GM12874 (cell line): Measurements from ENCODE around the gene TMEM271.

ENCODE experiments used
- TF ChIP-seq, protein P1 (sequence below): IDR thresholded peaks from 2 replicates; pipeline ENCODE4 v1.5.1; 2011; ENCODE audit warnings: low read depth, mild to moderate bottlenecking, control low read depth, low read length, moderate library complexity; ENCODE audit not compliant: insufficient read depth

Gene TMEM271

DNA sequence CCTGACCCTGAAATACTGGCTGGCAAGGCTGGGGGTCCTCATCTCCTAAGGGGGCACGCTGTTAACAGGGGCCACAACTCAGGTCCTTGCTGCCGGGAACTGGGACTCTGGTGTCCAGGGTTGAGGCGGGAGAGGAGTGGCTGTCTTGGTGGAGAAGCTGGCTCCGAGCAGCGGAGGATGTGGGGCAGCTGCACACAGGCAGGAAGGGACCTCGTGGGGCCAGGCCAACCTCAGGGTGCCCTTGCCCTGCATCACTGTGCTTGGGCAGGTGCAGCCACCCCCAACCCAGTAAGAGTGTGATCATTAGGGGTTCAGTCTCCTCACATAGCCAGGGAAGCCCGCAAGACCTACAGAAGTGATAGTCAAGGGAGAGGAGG is 36.6 kb upstream of the TMEM271 start:
- TF ChIP-seq, protein P1, sequence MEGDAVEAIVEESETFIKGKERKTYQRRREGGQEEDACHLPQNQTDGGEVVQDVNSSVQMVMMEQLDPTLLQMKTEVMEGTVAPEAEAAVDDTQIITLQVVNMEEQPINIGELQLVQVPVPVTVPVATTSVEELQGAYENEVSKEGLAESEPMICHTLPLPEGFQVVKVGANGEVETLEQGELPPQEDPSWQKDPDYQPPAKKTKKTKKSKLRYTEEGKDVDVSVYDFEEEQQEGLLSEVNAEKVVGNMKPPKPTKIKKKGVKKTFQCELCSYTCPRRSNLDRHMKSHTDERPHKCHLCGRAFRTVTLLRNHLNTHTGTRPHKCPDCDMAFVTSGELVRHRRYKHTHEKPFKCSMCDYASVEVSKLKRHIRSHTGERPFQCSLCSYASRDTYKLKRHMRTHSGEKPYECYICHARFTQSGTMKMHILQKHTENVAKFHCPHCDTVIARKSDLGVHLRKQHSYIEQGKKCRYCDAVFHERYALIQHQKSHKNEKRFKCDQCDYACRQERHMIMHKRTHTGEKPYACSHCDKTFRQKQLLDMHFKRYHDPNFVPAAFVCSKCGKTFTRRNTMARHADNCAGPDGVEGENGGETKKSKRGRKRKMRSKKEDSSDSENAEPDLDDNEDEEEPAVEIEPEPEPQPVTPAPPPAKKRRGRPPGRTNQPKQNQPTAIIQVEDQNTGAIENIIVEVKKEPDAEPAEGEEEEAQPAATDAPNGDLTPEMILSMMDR, result no peak

DNA sequence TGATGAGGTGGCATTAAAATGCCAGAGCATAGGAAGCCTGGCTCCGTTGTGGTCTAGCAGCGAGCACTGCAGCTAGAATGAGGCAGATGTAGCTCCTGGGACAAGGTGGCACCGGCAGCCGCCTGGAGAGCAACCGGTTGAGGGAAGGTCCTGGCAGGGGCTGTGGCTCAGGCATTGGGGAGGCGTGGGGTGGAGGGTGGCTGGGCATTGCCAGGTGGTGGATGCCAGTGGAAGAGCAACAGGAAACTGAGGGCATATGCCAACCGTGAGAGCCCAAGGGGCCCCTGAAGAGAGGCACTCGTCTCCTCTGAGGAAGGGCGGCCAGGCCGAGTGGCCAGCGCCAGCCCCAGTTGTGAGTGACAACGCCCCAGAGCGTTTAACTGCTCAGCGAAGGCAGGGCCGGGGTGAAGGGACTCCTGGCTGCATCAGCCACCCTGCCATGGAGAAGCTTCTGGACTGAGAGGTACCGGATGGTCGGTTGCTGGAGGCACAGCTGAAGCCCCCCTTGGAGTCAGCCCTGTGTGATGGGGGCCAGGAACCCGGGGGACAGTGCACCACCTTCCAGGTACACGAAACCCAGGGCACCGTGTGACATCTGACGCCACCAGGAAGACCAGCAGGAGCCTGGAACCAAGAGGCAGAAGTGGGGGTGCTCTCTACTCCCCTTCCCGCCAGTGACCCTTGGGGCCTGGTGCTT is 36.1 kb upstream of the TMEM271 start:
- TF ChIP-seq, protein P1, result no peak

DNA sequence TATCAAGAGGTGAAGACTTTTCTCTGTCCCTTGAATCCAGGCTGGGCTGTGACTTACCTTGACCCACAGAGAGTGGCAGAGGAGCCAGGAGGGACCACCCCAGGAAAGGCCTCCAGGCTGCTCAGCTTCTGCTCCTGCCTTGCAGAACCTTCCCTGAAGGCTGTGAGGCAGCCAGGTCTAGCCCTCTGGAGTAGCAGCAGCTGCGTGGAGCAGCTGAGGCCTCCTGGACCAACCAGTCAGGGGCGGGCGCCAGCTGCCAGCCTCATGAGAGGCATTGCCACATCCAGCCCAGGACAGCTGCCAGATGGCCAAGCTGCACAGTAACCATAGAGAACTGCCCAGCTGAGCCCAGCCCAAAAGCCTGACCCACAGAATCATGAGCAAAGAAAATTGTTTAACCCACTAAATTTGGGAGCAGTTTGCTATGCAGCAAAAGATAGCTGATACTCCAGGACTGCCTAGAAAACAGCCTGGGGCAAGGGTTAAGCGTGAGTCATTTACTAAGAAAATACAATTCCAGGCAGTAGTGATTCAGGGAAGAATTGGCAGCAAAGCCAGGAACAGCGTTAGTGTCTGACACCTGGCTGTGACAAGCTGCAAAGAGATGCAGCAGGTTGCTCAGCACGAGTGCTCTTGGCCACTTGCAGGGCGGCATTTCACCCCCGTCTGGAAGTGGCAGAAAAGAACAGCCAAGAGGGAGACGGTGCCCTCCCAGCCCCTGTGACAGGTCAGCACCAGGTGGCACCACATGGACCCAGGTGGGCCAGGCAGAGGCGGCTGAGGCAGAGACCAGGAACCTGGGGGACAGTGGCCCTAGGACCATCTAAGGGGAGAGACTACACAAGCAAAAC is 34.5 kb upstream of the TMEM271 start:
- TF ChIP-seq, protein P1, result no peak

DNA sequence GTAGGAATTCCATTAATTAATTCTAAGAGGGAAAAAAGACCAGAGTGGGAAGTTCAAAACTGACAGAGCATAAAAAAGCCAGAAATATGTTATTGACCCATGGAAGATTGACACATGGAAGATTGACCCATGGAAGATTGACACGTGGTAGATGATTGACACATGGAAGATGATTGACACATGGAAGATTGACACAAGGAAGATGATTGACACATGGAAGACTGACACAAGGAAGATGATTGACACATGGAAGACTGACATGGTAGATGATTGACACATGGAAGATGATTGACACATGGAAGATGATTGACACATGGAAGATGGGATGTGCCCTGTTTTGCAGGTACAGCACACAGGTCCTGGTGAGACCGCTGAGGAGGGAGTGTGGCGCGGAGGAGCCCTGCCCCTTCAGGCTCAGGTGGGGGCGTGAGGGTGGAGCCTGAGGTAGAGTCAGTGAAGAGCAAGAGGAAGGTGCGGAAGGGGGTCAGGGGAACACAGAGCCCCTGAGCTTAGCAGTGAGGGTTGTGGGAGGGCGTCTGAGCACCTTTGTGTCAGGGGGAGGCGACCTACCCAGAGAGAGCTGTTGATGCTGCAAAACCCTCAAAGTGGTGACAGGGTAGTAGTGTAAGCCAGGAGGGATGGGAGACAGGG is 33.4 kb upstream of the TMEM271 start:
- TF ChIP-seq, protein P1, result no peak

DNA sequence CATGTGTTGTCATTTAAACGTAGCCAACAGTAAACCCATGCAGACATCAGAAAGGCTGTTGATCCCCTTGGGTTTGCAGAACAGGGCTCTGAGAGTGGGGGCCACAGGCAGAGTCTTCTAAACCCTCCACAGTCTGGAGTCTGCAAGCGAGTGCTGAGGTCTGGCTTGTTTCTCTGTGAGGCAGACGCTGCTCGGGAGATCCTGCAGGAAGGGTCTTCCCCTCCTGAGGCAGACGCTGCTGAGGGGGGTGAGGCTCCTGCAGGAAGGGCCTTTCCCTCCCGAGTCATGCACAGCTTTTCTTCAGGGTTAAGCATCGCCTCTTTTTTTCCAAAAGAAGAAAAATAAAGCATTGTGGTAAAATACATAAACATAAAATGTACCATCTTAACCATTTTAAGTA is 32.1 kb upstream of the TMEM271 start:
- TF ChIP-seq, protein P1, result no peak

DNA sequence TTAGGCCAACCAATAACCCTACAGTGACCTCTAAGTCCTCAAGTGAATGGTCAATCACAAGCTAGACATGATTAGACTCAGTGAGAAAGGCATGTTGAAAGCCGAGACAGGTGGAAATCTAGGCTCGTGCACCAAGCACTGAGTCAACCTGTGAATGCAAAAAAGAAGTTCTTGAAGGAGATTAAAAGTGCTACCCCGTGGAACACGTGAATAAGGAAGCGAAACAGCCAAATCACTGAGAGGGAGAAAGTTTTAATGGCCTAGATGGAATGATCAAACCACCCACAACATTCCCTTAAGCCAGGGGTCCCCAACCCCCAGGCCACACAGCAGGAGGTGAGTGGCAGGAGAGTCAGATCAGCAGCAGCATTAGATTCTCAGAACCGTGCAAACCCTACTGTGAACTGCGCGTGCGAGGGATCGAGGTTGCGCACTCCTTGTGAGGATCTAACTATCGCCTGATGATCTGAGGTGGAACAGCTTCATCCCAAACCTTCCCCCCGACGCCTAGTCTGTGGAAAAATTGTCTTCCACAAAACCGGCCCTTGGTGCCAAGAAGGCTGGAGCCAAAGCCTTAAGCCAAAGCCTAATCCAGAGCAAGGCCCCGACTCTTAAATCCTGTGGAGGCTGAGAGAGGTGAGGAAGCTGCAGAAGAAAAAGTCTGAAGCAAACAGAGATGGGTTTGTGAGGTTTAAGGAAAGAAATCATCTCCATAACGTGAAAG is 29.8 kb upstream of the TMEM271 start:
- TF ChIP-seq, protein P1, result no peak

DNA sequence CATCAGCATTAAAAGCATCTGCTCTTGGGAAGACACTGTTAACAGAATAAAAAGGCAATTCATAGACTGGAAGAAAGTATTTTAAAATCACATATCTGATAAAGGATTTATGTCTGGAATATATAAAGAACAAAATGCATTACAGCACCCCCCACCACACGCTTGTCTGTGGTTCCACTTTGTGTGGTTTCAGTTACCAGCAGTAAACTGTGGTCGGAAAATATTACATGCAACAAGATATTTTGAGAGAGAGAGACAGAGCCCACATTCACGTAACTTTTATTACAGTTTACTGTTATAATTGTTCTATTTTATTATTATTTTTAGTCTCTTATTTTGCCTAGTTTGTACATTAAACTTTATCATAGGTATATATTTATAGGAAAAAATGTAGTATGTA is 28.0 kb upstream of the TMEM271 start:
- TF ChIP-seq, protein P1, result no peak
